Measurements from ENCODE around the gene RAB40C. TPM values are rescaled to one million over a fixed set of nuclear protein-coding genes. Genes with fewer than 3 reads are reported as not detected.

RAB40C gene
- total RNA-seq, 6 experiments from 2014 or later = 10.0 to 14.1 (median 12.0) TPM

GRCh38 chr16:576197-576822 lies 13.6 kb upstream of the RAB40C start:
- no peak for TF ChIP-seq POLR2A (IDR thresholded peaks at IDR 0.05)
- WGBS (ENCODE audit: insufficient coverage, low coverage, low lambda C conversion rate, missing lambda C conversion rate) = 43% methylated on average over 2 of the region's 21 CpGs
- H3K4me1 ChIP-seq = no peaks in the 10 kb centered on the region
- DNase-seq (no peak), ATAC-seq (no peak)
- H3K27ac ChIP-seq = no peak overlapping the region
- intact Hi-C loops (cut with DNase I) = no loop called here
- no peaks in the 10 kb centered on the region for H3K9me3 ChIP-seq
- no peak overlapping the region for H3K4me3 ChIP-seq
- no peaks in the 10 kb centered on the region for H3K27me3 ChIP-seq
- H3K36me3 ChIP-seq = no peaks in the 10 kb centered on the region

- WGBS (ENCODE audit: insufficient coverage, low coverage, low lambda C conversion rate, missing lambda C conversion rate) = 68% methylated on average over 7 of the region's 8 CpGs
- Histone ChIP-seq H3K27ac (no peak overlapping the region), H3K4me3 (no peak overlapping the region), H3K9me3 (no peaks in the 10 kb centered on the region), H3K36me3 (no peaks in the 10 kb centered on the region), H3K27me3 (no peaks in the 10 kb centered on the region), H3K4me1 (no peaks in the 10 kb centered on the region)
- intact Hi-C loops (cut with DNase I) = no loop called here
- TF ChIP-seq CTCF (IDR thresholded peaks at IDR 0.05) = no peak
- no peak for TF ChIP-seq POLR2A (IDR thresholded peaks at IDR 0.05)
- no peak for DNase-seq
- no peak for ATAC-seq
Measured at GRCh38 chr16:576823-577201, 13.1 kb upstream of the RAB40C start.

DNA sequence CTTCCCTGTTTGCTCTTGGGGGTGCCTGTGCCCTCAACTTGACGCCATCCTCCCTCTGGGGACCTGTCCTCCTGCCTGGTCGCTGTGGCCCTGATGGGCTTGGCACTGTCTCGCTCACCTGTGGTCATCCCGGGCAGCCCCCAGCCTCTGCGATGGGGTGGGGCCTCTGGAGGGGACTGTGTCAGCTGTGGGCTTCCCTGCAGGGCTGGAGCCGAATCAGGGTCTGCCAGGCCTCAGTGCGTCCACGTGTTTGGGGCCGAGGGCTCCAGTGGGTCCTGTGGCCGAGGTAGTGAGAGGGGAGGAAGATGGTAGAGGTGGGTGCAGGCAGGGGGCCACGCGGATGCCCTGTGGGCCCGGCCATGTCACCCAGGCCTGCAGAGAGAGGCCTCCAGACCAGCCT lies 12.1 kb upstream of the RAB40C start:
- no peaks in the 10 kb centered on the region for H3K36me3 ChIP-seq
- no peaks in the 10 kb centered on the region for H3K27me3 ChIP-seq
- no peak for ATAC-seq
- no peak overlapping the region for H3K27ac ChIP-seq
- no peak overlapping the region for H3K4me3 ChIP-seq
- no peak for DNase-seq
- 73% methylated on average over 3 of the region's 13 CpGs for WGBS (ENCODE audit: insufficient coverage, low coverage, low lambda C conversion rate, missing lambda C conversion rate)
- peaks cover 0 to 2% (median 0%) of the 10 kb centered on the region in 4 donors for H3K4me1 ChIP-seq
- no peaks in the 10 kb centered on the region for H3K9me3 ChIP-seq
- intact Hi-C loops (cut with DNase I) = no loop called here
- no peak for TF ChIP-seq CTCF (IDR thresholded peaks at IDR 0.05)
- no peak for TF ChIP-seq POLR2A (IDR thresholded peaks at IDR 0.05)

GRCh38 chr16:578232-578869 lies 11.5 kb upstream of the RAB40C start:
- no peaks in the 10 kb centered on the region for H3K27me3 ChIP-seq
- no peak for TF ChIP-seq POLR2A (IDR thresholded peaks at IDR 0.05)
- no peak for TF ChIP-seq CTCF (IDR thresholded peaks at IDR 0.05)
- no peak overlapping the region for H3K4me3 ChIP-seq
- H3K4me1 ChIP-seq = peaks cover 0 to 7% (median 0%) of the 10 kb centered on the region in 4 donors
- 83% methylated on average over 8 of the region's 24 CpGs for WGBS (ENCODE audit: insufficient coverage, low coverage, low lambda C conversion rate, missing lambda C conversion rate)
- DNase-seq (no peak), ATAC-seq (no peak)
- H3K9me3 ChIP-seq = no peaks in the 10 kb centered on the region
- no peak overlapping the region for H3K27ac ChIP-seq
- no peaks in the 10 kb centered on the region for H3K36me3 ChIP-seq
- intact Hi-C loops (cut with DNase I) = no loop called here

DNA sequence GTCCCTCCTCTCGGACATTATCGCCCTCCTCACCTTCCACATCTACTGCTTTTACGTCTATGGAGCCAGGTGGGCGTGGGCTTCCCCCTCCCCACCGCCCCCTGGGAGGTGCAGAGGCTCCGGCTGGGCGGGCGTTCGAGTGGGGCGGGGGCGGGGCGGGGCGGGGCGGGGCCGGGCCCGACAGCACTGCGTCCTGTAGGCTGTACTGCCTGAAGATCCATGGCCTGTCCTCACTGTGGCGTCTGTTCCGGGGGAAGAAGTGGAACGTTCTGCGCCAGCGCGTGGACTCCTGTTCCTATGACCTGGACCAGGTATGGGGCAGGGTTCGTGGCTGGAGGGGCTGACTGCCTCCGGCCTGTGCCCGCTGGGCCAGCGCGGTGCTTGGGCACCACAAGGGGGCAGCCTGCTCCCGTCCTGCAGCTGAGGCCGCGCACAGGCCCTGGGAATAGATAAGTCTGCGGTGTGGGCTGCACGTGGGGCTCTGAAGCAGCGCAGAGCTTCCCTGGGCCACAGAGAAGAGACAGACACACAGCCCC lies 10.9 kb upstream of the RAB40C start:
- Histone ChIP-seq H3K36me3 (no peaks in the 10 kb centered on the region), H3K27me3 (no peaks in the 10 kb centered on the region), H3K27ac (no peak overlapping the region), H3K4me1 (peaks cover 0 to 12% (median 0%) of the 10 kb centered on the region in 4 donors), H3K9me3 (no peaks in the 10 kb centered on the region), H3K4me3 (no peak overlapping the region)
- DNase-seq = peak; percentile 80 to 83 (median 82)
- intact Hi-C loops (cut with DNase I) = no loop called here
- peak; percentile 82 to 84 (median 83) for ATAC-seq
- no peak for TF ChIP-seq POLR2A (IDR thresholded peaks at IDR 0.05)
- peak; percentile 85 to 96 (median 94) for TF ChIP-seq CTCF (IDR thresholded peaks at IDR 0.05)
- 12% methylated on average over 12 of the region's 34 CpGs for WGBS (ENCODE audit: insufficient coverage, low coverage, low lambda C conversion rate, missing lambda C conversion rate)
